ENCODE results near the gene FARS2. TPM values are rescaled to one million over a fixed set of nuclear protein-coding genes. Genes with fewer than 3 reads are reported as not detected.
A peak's percentile ranks its signal among the peaks of the same experiment; 100 is the strongest.

The FARS2 gene
- total and polyA plus RNA-seq, 4 experiments from 2014 or later, result 15.6 to 48.4 (median 24.3) TPM

- no peak overlapping the region for H3K27ac ChIP-seq (ENCODE audit: low read depth, low read length)
- peaks cover 0 to 14% (median 9%) of the 10 kb centered on the region in 4 donors for H3K4me1 Mint-ChIP-seq
- H3K36me3 ChIP-seq (ENCODE audit: insufficient read depth, low read length), result no peaks in the 10 kb centered on the region
- no peak overlapping the region for H3K4me3 Mint-ChIP-seq
- no peak overlapping the region for H3K27ac Mint-ChIP-seq
- H3K4me1 ChIP-seq (ENCODE audit: insufficient read depth, low read length), result no peaks in the 10 kb centered on the region
- no peak overlapping the region for H3K4me3 ChIP-seq (ENCODE audit: low read length in 2 of 2)
- no peaks in the 10 kb centered on the region for H3K9me3 Mint-ChIP-seq
- ChIA-PET POLR2A (ENCODE audit: partially characterized antibody) (no interaction called here), CTCF (ENCODE audit: partially characterized antibody) (no interaction called here)
- no peaks in the 10 kb centered on the region for H3K27me3 ChIP-seq (ENCODE audit: insufficient read depth, low read length)
- no peaks in the 10 kb centered on the region for H3K9me3 ChIP-seq (ENCODE audit: control insufficient read depth in 1 of 2, low read length in 2 of 2)
- intact Hi-C loops (cut with micrococcal nuclease), result no loop called here
- peaks cover 9 to 22% of the 10 kb centered on the region in 2 donors for H3K36me3 Mint-ChIP-seq
- DNase-seq, result no peak
- no peaks in the 10 kb centered on the region for H3K27me3 Mint-ChIP-seq
Observed at GRCh38 chr6:5425797-5426196, 164.5 kb downstream of the FARS2 start.

DNA sequence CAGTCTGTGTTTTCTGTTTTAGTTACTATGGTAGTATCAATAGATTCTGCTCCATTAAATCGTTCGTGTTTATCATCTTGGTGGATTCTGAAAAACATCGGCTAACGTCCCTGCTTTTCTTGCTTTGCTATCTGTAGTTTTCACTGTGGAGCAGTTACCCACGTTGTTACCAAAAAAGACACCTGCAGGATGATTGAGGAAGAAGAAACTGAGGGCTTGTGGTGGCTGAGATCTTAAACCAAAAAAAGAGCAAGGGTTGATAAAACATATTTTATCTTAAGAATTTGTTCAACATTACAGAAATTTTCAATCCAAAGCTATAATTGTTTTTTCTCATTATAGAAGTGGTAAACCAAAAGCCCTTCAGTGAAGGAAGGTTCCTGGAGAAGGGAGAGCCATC lies 166.3 kb downstream of the FARS2 start:
- ChIA-PET CTCF (ENCODE audit: partially characterized antibody) (no interaction called here), POLR2A (ENCODE audit: partially characterized antibody) (no interaction called here)
- H3K9me3 Mint-ChIP-seq, result no peaks in the 10 kb centered on the region
- peaks cover 10 to 18% of the 10 kb centered on the region in 2 donors for H3K36me3 Mint-ChIP-seq
- no peak overlapping the region for H3K27ac Mint-ChIP-seq
- intact Hi-C loops (cut with micrococcal nuclease), result no loop called here
- peaks cover 0 to 14% (median 8%) of the 10 kb centered on the region in 4 donors for H3K4me1 Mint-ChIP-seq
- no peaks in the 10 kb centered on the region for H3K27me3 ChIP-seq (ENCODE audit: insufficient read depth, low read length)
- H3K4me3 ChIP-seq (ENCODE audit: low read length in 2 of 2), result no peak overlapping the region
- H3K9me3 ChIP-seq (ENCODE audit: control insufficient read depth in 1 of 2, low read length in 2 of 2), result no peaks in the 10 kb centered on the region
- H3K4me3 Mint-ChIP-seq, result no peak overlapping the region
- no peaks in the 10 kb centered on the region for H3K4me1 ChIP-seq (ENCODE audit: insufficient read depth, low read length)
- DNase-seq, result no peak
- no peaks in the 10 kb centered on the region for H3K27me3 Mint-ChIP-seq
- H3K27ac ChIP-seq (ENCODE audit: low read depth, low read length), result no peak overlapping the region
- no peaks in the 10 kb centered on the region for H3K36me3 ChIP-seq (ENCODE audit: insufficient read depth, low read length)

DNA sequence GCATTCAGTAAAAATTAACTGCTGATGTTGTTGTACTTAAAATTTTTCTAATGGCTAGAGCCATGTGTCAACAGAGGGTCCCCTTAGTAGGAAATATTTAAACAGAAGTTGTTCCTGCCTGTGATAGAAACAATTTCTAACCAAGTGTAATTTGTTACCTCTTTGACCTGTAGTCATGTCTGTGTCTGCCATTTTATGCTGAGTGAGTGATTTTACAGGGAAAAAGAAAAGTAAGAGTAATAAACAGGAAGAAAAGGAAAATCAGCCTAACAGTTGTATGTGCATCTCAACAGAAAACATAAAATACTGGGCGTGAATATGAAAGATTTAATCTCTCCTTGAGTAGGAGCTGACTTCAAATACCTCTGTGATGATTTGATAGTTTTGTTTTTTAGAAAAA lies 172.0 kb downstream of the FARS2 start:
- Histone ChIP-seq H3K4me3 (ENCODE audit: low read length in 2 of 2) (no peak overlapping the region), H3K9me3 (ENCODE audit: control insufficient read depth in 1 of 2, low read length in 2 of 2) (no peaks in the 10 kb centered on the region), H3K4me1 (ENCODE audit: insufficient read depth, low read length) (no peaks in the 10 kb centered on the region), H3K36me3 (ENCODE audit: insufficient read depth, low read length) (no peaks in the 10 kb centered on the region), H3K27me3 (ENCODE audit: insufficient read depth, low read length) (no peaks in the 10 kb centered on the region), H3K27ac (ENCODE audit: low read depth, low read length) (no peak overlapping the region)
- ChIA-PET POLR2A (ENCODE audit: partially characterized antibody) (no interaction called here), CTCF (ENCODE audit: partially characterized antibody) (no interaction called here)
- peaks cover 43 to 62% of the 10 kb centered on the region in 2 donors for H3K36me3 Mint-ChIP-seq
- DNase-seq, result no peak
- H3K4me1 Mint-ChIP-seq, result peaks cover 0 to 4% (median 0%) of the 10 kb centered on the region in 4 donors
- no peak overlapping the region for H3K27ac Mint-ChIP-seq
- no peaks in the 10 kb centered on the region for H3K27me3 Mint-ChIP-seq
- intact Hi-C loops (cut with micrococcal nuclease), result no loop called here
- H3K9me3 Mint-ChIP-seq, result peaks cover 2 to 16% (median 10%) of the 10 kb centered on the region in 8 donors
- H3K4me3 Mint-ChIP-seq, result no peak overlapping the region

- Histone ChIP-seq H3K9me3 (ENCODE audit: control insufficient read depth in 1 of 2, low read length in 2 of 2) (no peaks in the 10 kb centered on the region), H3K36me3 (ENCODE audit: insufficient read depth, low read length) (no peaks in the 10 kb centered on the region), H3K4me1 (ENCODE audit: insufficient read depth, low read length) (no peaks in the 10 kb centered on the region), H3K4me3 (ENCODE audit: low read length in 2 of 2) (no peak overlapping the region), H3K27me3 (ENCODE audit: insufficient read depth, low read length) (no peaks in the 10 kb centered on the region), H3K27ac (ENCODE audit: low read depth, low read length) (no peak overlapping the region)
- POLR2A ChIA-PET (ENCODE audit: partially characterized antibody), result no interaction called here
- Mint-ChIP-seq H3K9me3 (peaks cover 2 to 16% (median 11%) of the 10 kb centered on the region in 8 donors), H3K36me3 (peaks cover 44 to 65% of the 10 kb centered on the region in 2 donors), H3K27ac (no peak overlapping the region), H3K4me1 (peaks cover 10 to 15% (median 12%) of the 10 kb centered on the region in 4 donors), H3K4me3 (no peak overlapping the region), H3K27me3 (no peaks in the 10 kb centered on the region)
- intact Hi-C loops (cut with micrococcal nuclease), result no loop called here
- DNase-seq, result no peak
- CTCF ChIA-PET (ENCODE audit: partially characterized antibody), result no interaction called here
Observed at GRCh38 chr6:5435449-5435848, 174.1 kb downstream of the FARS2 start.

- Mint-ChIP-seq H3K4me3 (no peak overlapping the region), H3K4me1 (peaks cover 11 to 15% (median 12%) of the 10 kb centered on the region in 4 donors), H3K9me3 (peaks cover 2 to 16% (median 11%) of the 10 kb centered on the region in 8 donors), H3K27ac (no peak overlapping the region), H3K36me3 (peaks cover 32 to 43% of the 10 kb centered on the region in 2 donors), H3K27me3 (no peaks in the 10 kb centered on the region)
- H3K9me3 ChIP-seq (ENCODE audit: control insufficient read depth in 1 of 2, low read length in 2 of 2), result no peaks in the 10 kb centered on the region
- no peak overlapping the region for H3K27ac ChIP-seq (ENCODE audit: low read depth, low read length)
- ChIA-PET CTCF (ENCODE audit: partially characterized antibody) (no interaction called here), POLR2A (ENCODE audit: partially characterized antibody) (no interaction called here)
- DNase-seq, result no peak
- H3K36me3 ChIP-seq (ENCODE audit: insufficient read depth, low read length), result no peaks in the 10 kb centered on the region
- H3K27me3 ChIP-seq (ENCODE audit: insufficient read depth, low read length), result no peaks in the 10 kb centered on the region
- H3K4me1 ChIP-seq (ENCODE audit: insufficient read depth, low read length), result no peaks in the 10 kb centered on the region
- no peak overlapping the region for H3K4me3 ChIP-seq (ENCODE audit: low read length in 2 of 2)
- intact Hi-C loops (cut with micrococcal nuclease), result no loop called here
Observed at GRCh38 chr6:5438922-5439584, 177.7 kb downstream of the FARS2 start.

DNA sequence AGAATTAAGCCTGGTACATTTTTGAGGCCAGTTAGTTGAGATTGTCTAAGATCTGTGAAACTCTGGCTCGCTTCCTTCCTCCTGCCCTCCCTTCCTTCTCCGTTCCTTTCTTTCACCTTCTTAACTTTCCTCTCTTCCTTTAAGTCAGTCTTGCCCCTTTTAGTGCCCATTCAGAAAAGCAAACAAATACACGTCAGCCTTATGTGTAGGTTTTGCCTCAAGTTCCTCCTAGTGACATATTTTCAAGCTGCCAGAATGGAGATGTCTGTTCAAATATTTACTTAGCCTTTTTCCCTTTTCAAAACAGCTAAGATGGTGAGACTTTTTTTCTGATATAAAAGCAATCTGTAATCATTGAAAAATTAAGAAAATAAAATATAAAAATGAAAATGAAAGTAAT lies 178.4 kb downstream of the FARS2 start:
- Histone ChIP-seq H3K27ac (ENCODE audit: low read depth, low read length) (no peak overlapping the region), H3K4me3 (ENCODE audit: low read length in 2 of 2) (no peak overlapping the region), H3K4me1 (ENCODE audit: insufficient read depth, low read length) (no peaks in the 10 kb centered on the region), H3K9me3 (ENCODE audit: control insufficient read depth in 1 of 2, low read length in 2 of 2) (no peaks in the 10 kb centered on the region), H3K36me3 (ENCODE audit: insufficient read depth, low read length) (no peaks in the 10 kb centered on the region), H3K27me3 (ENCODE audit: insufficient read depth, low read length) (no peaks in the 10 kb centered on the region)
- Mint-ChIP-seq H3K9me3 (peaks cover 2 to 16% (median 11%) of the 10 kb centered on the region in 8 donors), H3K4me1 (peaks cover 11 to 15% (median 12%) of the 10 kb centered on the region in 4 donors), H3K27me3 (no peaks in the 10 kb centered on the region), H3K36me3 (peaks cover 28 to 39% of the 10 kb centered on the region in 2 donors), H3K4me3 (peak overlapping the region in 1 of 8 donors; percentile 23), H3K27ac (no peak overlapping the region)
- ChIA-PET CTCF (ENCODE audit: partially characterized antibody) (no interaction called here), POLR2A (ENCODE audit: partially characterized antibody) (no interaction called here)
- DNase-seq, result no peak
- intact Hi-C loops (cut with micrococcal nuclease), result no loop called here

DNA sequence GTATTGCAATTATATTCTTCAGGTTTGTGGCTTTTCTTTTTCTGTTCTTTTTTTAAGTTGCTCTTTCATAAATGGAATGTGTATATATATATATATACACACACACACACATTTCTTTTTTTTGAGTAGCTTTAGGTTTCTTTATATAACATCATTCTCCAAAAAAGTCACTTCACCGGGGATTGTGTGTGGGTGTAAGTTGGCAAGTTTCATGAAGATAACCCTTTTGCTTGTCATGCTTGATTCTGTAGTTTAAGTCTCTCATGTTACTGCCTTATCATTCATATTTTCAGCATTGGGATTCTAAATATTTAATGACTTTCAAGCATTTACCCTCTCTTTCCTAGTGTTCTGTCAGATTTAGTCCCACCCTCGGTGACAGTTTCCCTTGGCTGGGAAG lies 181.0 kb downstream of the FARS2 start:
- Histone ChIP-seq H3K27me3 (ENCODE audit: insufficient read depth, low read length) (no peaks in the 10 kb centered on the region), H3K4me1 (ENCODE audit: insufficient read depth, low read length) (no peaks in the 10 kb centered on the region), H3K9me3 (ENCODE audit: control insufficient read depth in 1 of 2, low read length in 2 of 2) (no peaks in the 10 kb centered on the region), H3K4me3 (ENCODE audit: low read length in 2 of 2) (no peak overlapping the region), H3K36me3 (ENCODE audit: insufficient read depth, low read length) (no peaks in the 10 kb centered on the region), H3K27ac (ENCODE audit: low read depth, low read length) (no peak overlapping the region)
- H3K27ac Mint-ChIP-seq, result no peak overlapping the region
- peaks cover 11 to 20% of the 10 kb centered on the region in 2 donors for H3K36me3 Mint-ChIP-seq
- H3K27me3 Mint-ChIP-seq, result no peaks in the 10 kb centered on the region
- CTCF ChIA-PET (ENCODE audit: partially characterized antibody), result no interaction called here
- H3K9me3 Mint-ChIP-seq, result peaks cover 0 to 6% (median 3%) of the 10 kb centered on the region in 8 donors
- H3K4me1 Mint-ChIP-seq, result peaks cover 12 to 18% (median 14%) of the 10 kb centered on the region in 4 donors
- POLR2A ChIA-PET (ENCODE audit: partially characterized antibody), result no interaction called here
- no peak for DNase-seq
- no peak overlapping the region for H3K4me3 Mint-ChIP-seq
- intact Hi-C loops (cut with micrococcal nuclease), result no loop called here
